HepG2 (cell line): ENCODE results near the gene UAP1. TPM values are rescaled to one million over a fixed set of nuclear protein-coding genes. Genes with fewer than 3 reads are reported as not detected.

ENCODE experiments used
- AGO1 ChIP-seq: fragments of 200-400 bp; formaldehyde crosslinking; IDR thresholded peaks from 2 replicates; pipeline ENCODE4 v1.6.1; 2017; ENCODE audit warnings: mild to moderate bottlenecking, low read depth, low read length, moderate library complexity; ENCODE audit not compliant: poor library complexity, severe bottlenecking
- ATF3 ChIP-seq: sonication (generic); formaldehyde crosslinking; IDR thresholded peaks from 2 replicates; pipeline ENCODE4 v1.4.0; 2020; ENCODE audit warnings: missing genetic modification reagents
- GATA4 ChIP-seq: sonication (generic); IDR thresholded peaks from 2 replicates; pipeline ENCODE4 v1.6.1; 2016; ENCODE audit warnings: antibody characterized with exemption, low read depth, borderline replicate concordance
- IKZF1 ChIP-seq: fragments of 450-650 bp; IDR thresholded peaks from 2 replicates; pipeline ENCODE4 v1.7.1; 2016
- KIAA2018 ChIP-seq: sonication (generic); formaldehyde crosslinking; IDR thresholded peaks from 2 replicates; pipeline ENCODE4 v1.5.0; 2020; ENCODE audit warnings: mild to moderate bottlenecking, missing genetic modification reagents, borderline replicate concordance
- MNT ChIP-seq: fragments of 450-650 bp; IDR thresholded peaks from 2 replicates; pipeline ENCODE4 v1.6.1; 2016
- PPARG ChIP-seq: conservative IDR thresholded peaks from 2 replicates; pipeline ENCODE4 v1.6.1; 2016; ENCODE audit warnings: missing biosample characterization, missing genetic modification reagents
- RELA ChIP-seq: sonication (generic); formaldehyde crosslinking; IDR thresholded peaks from 2 replicates; pipeline ENCODE4 v1.4.0; 2020; ENCODE audit warnings: missing genetic modification reagents
- RXRB ChIP-seq: IDR thresholded peaks from 2 replicates; pipeline ENCODE4 v1.6.1; 2016; ENCODE audit warnings: borderline replicate concordance, missing genetic modification reagents, missing compliant biosample characterization
- TEAD2 ChIP-seq: sonication (generic); formaldehyde crosslinking; IDR thresholded peaks from 2 replicates; pipeline ENCODE4 v1.9.0; 2021; ENCODE audit warnings: missing genetic modification reagents
- TFDP1 ChIP-seq: IDR thresholded peaks from 2 replicates; pipeline ENCODE4 v1.6.1; 2016; ENCODE audit warnings: missing compliant biosample characterization, missing genetic modification reagents, borderline replicate concordance
- ZBTB43 ChIP-seq: sonication (generic); formaldehyde crosslinking; conservative IDR thresholded peaks from 2 replicates; pipeline ENCODE4 v1.4.0; 2020; ENCODE audit warnings: missing genetic modification reagents
- ZNF589 ChIP-seq: sonication (generic); formaldehyde crosslinking; conservative IDR thresholded peaks from 2 replicates; pipeline ENCODE4 v1.8.0; 2022; ENCODE audit warnings: mild to moderate bottlenecking, moderate library complexity, missing genetic modification reagents
- polyA plus RNA-seq, 8 experiments: library from polyadenylated mRNA; depleted of rRNA in 3 of 8; stranded (reverse) in 7 of 8; unstranded in 1 of 8; fragments of >200 nt; fragmentation: Illumina TruSeq in 4 of 8; extraction: Trizol in 4 of 8; gene quantifications; 2 replicates each; pipeline versions ENCODE4 v1.2.1 to v1.2.3, GENCODE V29; 2011 to 2016; ENCODE audit warnings: low read depth in 4 of 8, missing spikeins in 1 of 8, mixed read lengths in 1 of 8; ENCODE audit not compliant: insufficient read depth in 1 of 8
- total RNA-seq, 5 experiments: library from RNA; depleted of rRNA; stranded (reverse); fragments of >200 nt; fragmentation: Illumina TruSeq; extraction: Trizol; gene quantifications; 2 replicates each; pipeline ENCODE4 v1.2.3, GENCODE V29; 2016; ENCODE audit warnings: low read depth in 1 of 5

UAP1 gene
- total and polyA plus RNA-seq, 2 of the 13 experiments (the other 11 are each of a cell fraction or from before 2014, with no cell fraction given) = 48.4 to 117 TPM

- TF ChIP-seq TEAD2 = no peak
- no peak for TF ChIP-seq AGO1
- peak; percentile 98 for TF ChIP-seq RXRB (CRISPR knock-in tag)
- TF ChIP-seq GATA4 = no peak
- TF ChIP-seq ZNF589 = peak; percentile 73
- no peak for TF ChIP-seq TFDP1 (CRISPR knock-in tag)
- TF ChIP-seq ZBTB43 (CRISPR knock-in tag) = peak; percentile 65; the same call in 1 of the 2 replicates
- no peak for TF ChIP-seq MNT
- no peak for TF ChIP-seq KIAA2018 (CRISPR knock-in tag)
- TF ChIP-seq ATF3 (CRISPR knock-in tag) = peak; percentile 12; the same call in 1 of the 2 replicates
- TF ChIP-seq IKZF1 = no peak
- peak; percentile 61 for TF ChIP-seq PPARG (CRISPR knock-in tag)
- TF ChIP-seq RELA (CRISPR knock-in tag) = 0 out of 2 replicates have a peak, but pooled peaks have one; percentile 21
Observed at GRCh38 chr1:162560303-162561036, 1.1 kb upstream of the UAP1 start (continued).
